GM15510 (cell line): ENCODE results near the gene HSP90AB1.
A peak's percentile ranks its signal among the peaks of the same experiment; 100 is the strongest.

Experiments
- POLR2A ChIP-seq: IDR thresholded peaks from 3 replicates; pipeline ENCODE4 v1.6.1; 2011; ENCODE audit warnings: borderline replicate concordance; ENCODE audit not compliant: insufficient read length; ENCODE audit errors: extremely low read depth

The HSP90AB1 gene

DNA sequence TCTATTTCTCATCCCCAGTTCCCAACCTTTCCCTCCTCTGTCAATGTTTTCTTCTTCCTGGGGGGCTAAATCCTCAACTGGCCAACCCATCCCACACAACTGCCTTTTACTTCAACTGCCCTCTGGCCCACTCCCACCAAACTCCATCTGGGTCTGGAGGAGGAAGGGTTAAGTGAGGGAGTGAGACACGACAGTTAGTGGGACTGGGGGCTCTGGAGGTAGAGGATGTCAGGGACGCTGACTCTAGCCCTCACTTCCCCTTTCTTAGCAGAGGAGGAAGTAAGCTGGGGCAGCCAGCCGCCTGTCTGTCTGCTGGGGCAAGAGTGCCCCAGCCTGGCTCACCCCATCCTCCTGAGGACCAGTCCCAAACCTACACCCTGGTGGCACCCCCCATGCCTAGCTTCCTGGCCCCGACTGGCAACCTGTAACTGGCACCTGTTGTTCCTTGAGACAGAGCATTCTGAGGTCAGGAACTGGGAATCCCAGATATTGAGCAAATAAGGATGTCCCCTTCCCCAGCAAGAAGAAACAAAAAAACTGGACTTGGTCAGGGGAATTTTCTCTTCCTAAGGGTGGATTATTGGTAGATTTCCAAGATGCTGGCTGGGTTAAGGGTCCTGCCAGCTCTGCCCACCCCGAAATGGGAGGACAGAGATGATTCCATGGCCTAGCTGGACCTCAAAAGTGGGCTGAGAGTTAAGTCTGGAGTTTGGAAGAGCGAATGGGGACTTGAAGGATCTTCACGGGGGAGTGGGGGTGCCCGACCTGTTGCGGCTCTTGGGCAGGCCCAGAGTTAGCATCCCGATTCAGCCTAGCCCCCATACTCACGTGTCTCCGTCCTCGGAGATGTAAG lies 17.5 kb downstream of the HSP90AB1 start:
- peak; percentile 46 for TF ChIP-seq POLR2A

DNA sequence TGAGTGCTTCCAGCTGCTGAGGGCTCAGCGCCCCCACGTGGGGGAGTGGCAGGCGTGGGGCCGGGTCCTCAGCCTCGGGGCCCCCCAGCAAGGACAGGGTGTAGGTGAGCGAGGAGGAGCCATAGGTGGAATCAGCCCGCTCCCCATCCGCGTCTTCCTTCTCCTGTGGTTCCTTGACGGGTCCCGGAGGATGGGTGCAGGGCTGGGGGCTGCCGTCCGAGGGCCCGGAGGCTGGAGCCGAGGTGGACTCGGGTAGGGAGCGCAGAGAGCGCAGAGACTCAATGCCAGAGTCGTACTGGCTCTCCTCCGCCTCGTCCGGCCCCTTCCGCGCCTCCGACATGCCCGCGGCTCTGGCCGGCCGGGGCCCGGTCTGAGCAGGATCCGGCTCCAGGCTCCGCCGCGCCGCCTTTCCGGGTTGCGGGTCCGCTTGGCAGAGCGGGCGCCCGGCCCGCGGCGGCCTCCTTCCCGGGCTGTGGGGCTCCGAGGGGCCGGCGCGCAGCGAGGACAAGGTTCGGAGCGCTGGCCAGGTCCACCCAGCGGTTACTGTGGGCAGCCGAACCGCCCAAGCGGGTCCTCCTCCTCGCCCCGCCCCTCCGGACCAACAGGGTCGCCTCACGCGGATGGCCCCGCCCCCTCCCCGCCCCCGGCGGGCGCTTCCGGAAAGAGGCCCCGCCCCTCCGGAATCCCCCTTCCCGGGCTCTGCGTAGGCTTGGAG lies 18.3 kb downstream of the HSP90AB1 start, which contains the start of gene NFKBIE:
Gene NFKBIE (minus strand): TSS at position 545 of the 715 bp plus-strand sequence. CDS start 205 bp downstream, at position 340.
- TF ChIP-seq POLR2A: peak; percentile 95

DNA sequence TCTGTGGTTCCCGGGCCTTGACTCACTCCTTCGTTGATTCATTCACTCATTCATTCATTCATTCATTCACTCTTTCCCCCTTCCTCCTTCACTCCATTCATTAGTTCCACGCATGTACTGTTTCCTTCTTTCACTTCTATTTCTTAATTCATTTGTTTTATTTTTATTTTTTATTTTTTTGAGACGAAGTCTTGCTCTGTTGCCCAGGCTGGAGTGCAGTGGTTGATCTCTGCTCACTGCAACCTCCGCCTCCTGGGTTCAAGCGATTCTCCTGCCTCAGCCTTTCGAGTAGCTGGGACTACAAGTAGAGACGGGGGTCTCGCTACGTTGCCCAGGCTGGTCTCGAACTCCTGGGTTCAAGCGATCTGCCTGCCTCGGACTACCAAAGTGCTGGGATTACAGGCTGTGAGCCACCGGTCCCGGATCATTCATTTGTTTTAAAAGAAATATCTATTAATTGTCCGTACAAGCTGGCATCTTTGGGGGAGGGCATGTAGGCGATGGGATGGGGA lies 18.9 kb downstream of the HSP90AB1 start:
- TF ChIP-seq POLR2A: no peak

DNA sequence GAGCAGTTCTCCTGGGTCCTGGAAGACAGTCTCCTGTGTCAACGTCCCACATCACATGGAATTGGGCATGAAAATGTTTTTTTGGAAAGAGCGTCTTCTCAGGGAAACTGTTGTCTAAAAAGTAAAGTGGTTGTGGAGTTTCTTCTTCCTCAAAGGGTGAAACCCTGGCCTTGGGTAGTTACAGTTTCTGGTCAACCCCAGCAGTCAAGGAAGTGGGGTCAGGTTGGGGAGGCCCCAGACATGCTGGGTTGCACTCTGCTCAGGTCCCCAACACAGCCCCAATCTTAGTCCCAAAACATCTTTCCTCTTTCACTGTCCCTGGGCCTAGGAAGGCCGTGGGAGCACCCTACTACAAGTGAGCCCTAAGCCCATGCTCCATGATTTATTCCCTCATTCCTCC lies 19.4 kb downstream of the HSP90AB1 start:
- no peak for TF ChIP-seq POLR2A

DNA sequence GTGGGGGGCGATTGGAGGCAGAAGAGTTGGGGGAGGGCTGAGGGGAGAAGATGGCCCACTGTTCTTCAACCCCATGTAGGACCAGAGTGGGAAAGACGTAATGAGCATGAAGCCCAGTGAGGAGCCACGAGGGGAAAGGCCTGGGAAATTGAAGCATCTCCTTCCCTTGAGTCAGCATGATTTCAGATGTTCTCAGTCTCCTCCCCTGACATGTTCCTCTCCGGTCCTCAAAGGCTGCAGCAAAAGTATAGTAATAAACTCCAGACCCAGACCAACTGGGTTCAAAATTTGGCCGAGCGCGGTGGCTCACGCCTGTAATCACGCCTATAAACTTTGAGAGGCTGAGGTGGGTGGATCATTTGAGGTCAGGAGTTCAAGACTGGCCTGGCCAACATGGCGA lies 20.4 kb downstream of the HSP90AB1 start:
- no peak for TF ChIP-seq POLR2A

DNA sequence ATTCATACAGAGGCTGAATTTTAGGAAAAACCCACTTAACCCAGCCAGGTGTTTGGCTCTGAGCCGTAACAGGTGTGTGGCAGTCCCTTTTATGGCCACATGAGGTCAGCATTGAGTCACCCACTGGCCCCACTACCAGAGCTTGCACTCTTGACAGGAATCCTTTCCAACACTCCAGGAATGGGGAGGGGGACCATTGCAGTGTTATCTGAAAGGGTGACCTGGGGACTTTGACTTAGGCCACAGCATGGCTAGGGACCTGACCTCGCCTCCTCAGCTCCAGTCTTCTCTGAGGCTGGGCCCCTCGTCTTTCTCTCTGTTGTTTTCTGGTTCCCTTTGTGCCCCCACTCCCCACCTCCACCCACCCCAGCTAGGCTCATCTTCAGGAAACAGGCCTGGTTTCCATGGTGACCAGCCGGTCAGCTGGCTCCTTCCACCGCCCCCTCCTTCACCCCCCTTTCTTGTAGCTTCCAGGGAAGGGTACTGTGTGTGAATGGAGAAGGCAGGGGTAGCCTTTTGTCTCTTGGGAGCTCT lies 21.3 kb downstream of the HSP90AB1 start:
- no peak for TF ChIP-seq POLR2A

DNA sequence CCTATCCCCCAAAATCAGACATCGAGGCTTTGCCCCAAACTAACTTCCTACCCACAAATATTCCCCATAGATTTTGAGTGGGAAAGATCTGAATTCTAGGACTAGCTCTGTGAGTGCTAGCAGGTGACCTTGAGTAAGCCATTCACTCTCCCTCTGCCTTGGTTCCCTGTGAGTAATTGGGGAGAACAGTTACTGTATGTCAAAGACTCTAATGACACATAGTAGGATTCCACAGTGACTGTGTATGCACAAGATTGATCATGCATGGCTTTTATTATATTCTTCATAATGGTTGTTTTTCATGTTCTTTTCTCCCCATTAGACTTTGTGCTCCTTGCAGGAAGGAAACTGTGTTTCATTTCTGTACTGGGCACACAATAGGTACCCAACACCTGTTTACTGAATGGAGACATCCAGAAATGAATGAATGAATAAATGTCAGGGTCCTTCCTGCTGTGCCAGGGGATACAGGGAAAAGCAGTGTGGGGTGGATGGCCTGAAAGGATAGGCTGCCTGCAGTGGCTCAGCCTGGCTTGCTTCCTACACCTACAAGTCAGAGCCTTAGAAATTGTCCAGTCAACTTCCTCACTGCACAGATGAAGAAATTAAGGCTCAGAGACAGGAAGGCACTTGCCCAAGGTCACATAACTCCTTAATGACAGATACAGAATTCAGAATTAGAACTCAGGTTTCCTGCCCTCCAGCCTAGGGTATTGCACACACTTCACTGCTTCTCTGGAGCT lies 22.4 kb downstream of the HSP90AB1 start:
- no peak for TF ChIP-seq POLR2A

DNA sequence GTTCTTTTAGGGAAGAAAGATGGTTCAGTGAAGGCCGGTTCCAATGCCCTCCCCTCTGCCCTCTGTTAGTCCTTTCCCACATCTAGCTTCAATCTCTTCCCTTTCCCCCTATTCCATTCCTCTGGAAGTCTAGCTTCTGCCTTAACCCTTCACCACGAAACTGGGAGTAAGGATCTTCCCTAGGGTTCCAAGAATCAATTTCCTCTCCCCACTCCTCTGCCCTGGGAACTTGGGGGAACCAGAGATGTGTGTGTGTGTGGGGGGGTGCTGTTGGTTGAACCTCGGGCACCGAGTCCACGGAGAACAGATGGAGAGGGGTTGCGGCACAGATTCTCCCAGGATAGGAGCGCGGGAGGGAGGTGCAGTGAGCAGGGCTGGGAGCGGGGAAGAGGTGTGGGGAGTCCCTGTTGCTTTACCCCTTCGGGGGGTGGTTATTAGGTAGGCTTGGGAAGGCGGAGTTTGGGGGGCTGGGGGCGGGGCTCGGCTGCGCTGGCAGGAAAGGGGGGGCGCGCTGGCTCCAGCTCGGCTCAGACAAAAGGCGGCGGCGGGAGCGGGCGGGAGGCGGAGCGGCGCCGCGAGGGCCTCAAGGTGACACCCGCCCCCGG lies 23.1 kb downstream of the HSP90AB1 start, which contains the start of gene TMEM151B:
Gene TMEM151B (plus strand): TSS at position 530 of the 605 bp plus-strand sequence. CDS start 293 bp downstream, outside the sequence.
- TF ChIP-seq POLR2A: no peak

DNA sequence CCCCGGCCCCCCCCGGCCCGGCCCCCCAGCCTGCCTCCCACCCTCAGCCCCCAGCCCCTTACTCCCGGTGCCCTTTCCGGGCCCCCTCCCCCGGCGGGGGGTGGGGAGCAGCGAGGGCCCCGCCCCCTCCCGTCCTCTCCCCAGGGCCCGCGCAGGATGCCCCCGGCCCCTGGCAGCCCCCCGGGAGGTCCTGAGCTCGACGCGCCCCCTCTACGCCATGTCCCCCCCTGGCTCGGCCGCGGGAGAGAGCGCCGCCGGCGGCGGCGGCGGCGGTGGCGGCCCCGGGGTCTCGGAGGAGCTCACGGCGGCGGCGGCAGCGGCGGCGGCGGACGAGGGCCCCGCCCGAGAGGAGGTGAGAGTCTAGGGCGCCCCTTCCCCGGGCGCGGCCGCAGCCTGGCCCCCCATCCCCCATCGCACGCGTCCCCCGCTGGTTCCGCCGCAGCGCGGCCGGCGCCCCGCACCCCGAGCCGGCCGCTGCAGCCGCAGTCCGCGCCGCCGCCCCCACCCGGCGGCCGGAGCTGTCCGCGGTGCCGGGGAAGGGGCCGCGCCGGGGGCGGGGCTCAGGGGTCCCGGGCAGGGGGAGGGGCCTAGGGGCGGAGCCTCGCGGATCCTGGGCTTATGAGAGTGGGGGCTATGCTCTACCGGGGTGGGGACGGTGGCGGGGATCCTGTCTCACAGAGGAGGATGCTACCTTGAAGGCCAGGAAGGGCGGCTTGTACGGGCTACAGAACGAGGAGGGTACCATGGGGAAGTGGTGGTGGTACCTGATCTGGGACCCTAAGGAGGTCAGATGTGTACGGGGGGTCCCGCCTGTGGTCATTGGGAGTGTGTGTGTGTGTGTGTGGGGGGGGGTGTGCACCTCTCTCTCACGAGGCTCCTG lies 23.9 kb downstream of the HSP90AB1 start:
- TF ChIP-seq POLR2A: no peak

DNA sequence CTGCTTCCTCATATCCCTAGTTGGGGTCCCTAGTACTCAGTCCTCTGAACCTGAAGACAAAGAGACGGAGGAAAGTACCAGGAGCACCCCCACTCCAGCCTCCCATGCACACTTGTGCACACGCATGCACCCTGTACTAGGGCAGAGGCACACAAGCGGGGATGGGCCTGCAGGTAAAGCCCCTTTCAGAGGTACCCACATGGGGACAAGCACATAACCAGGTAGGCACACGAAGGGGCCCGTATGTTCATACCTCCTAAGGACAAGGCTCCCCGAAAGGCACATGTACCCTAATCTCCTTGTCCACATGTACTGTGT lies 24.5 kb downstream of the HSP90AB1 start:
- TF ChIP-seq POLR2A: no peak

DNA sequence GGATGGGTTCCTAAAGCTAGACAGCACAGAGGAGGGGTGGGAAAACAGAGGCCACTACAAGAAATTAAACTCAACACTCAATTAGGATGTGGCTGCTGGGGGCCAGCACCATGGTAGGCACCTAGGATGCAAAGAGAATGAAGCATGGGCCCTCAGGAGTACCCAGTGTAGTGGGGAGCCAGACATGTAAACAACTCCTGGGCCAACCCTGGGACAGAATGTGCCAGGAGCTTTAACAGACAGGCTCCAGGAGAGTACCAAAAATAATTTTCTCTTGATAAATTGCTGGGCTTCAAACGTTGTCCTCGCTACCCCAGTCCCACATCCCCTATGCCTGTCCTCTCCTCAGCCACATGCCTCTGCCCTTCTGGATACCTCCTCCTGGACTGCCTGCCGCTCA lies 25.0 kb downstream of the HSP90AB1 start:
- no peak for TF ChIP-seq POLR2A

DNA sequence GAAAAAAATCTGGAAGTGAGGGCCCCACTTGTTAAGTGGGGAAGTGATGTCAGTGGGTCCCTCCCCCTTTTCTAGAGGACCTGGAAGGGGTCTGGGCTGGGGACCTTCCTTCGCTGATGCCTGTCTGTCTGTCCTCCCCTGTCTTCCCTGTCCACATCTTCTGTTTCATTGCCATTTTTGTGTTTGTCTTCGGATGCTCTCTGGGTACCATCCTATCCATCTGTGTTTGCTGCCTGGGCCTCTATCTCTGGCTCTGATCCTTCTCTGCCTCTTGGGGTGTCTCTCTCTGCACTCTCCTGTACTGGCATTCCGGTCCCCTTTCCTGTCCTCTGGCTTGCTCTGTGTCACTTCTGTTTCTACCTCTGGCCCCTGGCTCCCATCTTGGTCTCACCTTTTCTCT lies 25.6 kb downstream of the HSP90AB1 start:
- no peak for TF ChIP-seq POLR2A

DNA sequence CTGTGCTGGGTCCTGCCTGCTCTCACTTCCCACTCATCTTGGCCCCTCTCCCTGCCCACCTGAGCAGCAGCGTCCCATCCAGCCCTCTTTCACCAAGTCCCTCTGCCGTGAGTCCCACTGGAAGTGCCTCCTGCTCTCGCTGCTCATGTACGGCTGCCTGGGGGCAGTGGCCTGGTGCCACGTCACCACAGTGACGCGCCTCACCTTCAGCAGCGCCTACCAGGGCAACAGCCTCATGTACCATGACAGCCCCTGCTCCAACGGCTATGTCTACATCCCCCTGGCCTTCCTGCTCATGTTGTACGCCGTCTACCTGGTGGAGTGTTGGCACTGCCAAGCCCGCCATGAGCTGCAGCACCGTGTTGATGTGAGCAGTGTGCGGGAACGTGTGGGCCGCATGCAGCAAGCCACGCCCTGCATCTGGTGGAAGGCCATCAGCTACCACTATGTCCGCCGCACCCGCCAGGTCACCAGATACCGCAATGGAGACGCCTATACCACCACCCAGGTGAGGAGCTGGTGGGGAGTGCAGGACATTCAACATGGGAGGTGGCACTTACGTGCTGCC lies 26.2 kb downstream of the HSP90AB1 start:
- TF ChIP-seq POLR2A: no peak
